ENCODE results near the gene NUP42.

Gene NUP42

DNA sequence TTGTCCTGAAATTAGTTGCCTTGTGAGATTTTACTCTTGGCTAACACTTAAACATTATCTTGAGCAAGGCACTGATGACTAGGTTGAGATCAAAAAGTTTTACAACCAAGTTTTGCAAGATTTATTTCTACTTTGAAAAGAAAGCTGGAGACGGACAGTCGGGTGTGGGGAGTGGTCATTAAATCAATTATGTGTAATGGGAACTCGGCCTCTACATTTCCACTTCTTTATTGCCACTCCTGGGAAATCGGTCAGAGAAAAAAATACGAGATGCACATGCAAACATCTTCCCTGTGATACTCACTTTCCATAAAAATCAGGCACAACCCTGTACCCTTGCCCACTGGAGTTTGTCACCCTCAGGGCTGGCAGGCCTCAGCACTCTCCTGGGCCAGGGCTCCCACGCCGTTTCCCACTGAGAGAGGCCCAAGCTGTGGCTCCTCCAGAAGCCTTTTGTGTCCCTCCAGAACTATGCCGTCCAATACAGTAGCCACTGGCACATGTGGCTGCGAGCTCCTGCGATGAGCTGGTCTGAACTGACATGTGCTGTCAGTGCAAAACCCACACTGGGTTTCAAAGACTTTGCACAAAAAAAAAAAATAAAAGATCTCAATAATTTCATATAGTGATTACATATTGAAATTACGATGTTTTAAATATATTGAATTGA lies 57.3 kb downstream of the NUP42 start:
- no peak for TF ChIP-seq GATA2 (IDR thresholded peaks at IDR 0.05; ENCODE audit: low read depth, low read length)
- TF ChIP-seq GATA3 (IDR thresholded peaks at IDR 0.05; ENCODE audit: low read depth, low read length): no peak

DNA sequence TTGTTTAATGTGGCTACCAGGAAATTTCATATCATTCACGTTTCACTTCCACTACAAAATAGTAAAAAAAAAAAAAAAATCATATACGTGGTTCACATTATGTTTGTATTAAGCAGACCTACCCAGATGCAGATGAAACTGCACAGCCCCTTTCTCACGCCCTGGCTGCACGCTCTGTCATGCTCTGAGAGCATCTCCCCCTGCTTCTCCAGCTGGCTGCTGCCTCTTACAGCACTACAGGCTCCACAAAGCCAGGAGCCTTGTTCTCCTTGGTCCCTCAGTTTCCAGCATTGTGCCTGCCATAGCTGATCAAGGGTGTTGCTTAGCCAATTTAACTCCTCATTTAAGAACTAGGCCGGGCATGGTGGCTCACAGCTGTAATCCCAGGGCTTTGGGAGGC lies 57.9 kb downstream of the NUP42 start:
- no peak for TF ChIP-seq GATA3 (IDR thresholded peaks at IDR 0.05; ENCODE audit: low read depth, low read length)

DNA sequence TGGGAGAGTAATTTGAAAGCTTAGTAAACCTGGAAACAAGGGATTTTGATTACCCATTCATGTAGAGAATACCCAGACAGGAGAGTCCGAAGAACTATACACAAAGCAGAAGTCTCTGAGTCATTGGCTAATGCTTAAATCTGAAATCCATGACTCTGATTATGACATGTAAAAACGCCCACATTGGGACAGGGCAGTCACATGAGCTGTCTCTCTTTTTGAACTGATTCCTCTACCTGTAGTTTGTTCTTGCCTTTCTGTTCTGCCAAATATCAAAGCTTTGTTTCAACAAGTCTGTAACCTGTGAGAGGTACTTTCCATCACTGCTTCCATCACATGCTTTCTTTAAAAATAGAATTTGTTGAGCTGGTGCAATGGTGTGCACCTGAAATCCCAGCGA lies 60.5 kb downstream of the NUP42 start:
- TF ChIP-seq GATA3 (IDR thresholded peaks at IDR 0.05; ENCODE audit: low read depth, low read length) (no peak), GATA2 (IDR thresholded peaks at IDR 0.05; ENCODE audit: low read depth, low read length) (no peak)

DNA sequence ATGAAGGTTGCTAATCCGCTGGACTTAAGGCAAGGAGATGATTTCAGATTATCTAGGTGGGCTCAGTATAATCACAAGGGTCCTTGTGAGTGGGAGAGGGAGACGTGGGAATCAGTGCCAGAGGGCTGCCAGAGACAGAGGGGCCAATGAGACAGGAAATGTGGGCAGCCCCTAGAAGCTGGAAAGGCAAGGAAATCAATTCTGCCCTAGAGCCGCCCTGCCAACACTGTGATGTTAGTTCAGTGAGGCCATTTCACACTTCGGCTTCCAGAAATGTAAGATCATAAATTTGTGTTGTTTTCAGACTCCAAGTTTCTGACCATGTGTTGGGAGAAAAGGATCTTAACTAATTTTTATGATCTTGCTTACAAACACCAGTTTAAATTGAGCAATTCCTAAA lies 61.1 kb downstream of the NUP42 start:
- TF ChIP-seq GATA3 (IDR thresholded peaks at IDR 0.05; ENCODE audit: low read depth, low read length) (no peak), GATA2 (IDR thresholded peaks at IDR 0.05; ENCODE audit: low read depth, low read length) (no peak)

DNA sequence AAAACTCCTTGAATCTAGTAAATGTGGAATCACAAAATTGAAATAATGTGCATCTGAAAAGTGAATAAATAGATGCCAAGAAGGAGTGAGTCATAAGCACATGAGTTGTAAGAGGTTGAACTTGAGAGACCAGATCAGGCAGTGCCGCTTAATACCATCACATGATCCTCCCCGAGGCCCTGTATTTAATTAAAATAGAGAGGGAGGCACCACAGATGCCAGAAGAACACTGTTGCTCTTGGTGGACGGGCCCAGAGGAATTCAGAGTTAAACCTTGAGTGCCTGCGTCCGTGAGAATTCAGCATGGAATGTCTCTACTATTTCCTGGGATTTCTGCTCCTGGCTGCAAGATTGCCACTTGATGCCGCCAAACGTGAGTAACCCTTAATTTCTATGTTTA lies 64.7 kb downstream of the NUP42 start, which contains the start of gene GPNMB:
Gene GPNMB, plus strand, starts transcription at position 221 of the 400 bp plus-strand sequence. Its CDS starts 83 bp downstream, at position 304.
- no peak for TF ChIP-seq GATA3 (IDR thresholded peaks at IDR 0.05; ENCODE audit: low read depth, low read length)
- no peak for TF ChIP-seq GATA2 (IDR thresholded peaks at IDR 0.05; ENCODE audit: low read depth, low read length)

DNA sequence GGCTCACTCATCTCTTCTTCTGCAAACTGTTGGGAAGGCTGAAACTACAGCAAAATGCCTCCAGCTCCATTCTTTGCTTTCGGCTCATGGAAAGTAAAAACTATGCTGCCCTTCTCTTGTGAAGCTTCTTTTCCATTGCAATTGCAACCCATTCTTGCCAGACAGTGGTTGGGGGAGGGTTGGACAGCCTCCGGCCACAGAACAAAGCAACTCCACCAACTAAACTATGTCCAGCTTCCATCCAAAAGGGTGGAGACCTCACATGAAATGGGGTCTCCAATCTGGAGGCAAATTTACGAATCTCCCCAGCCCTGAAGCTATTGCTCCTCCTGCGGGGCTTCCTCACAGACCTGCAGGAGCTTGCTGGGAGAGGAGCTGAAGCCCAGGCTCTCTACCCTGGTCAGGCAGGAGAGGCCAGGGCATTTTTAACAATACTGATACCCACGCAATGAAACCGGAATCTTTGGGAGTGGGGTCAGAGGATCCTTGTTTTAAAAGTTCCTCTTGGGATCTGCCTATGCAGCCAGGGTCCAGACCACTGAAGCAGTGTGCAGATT lies 65.3 kb downstream of the NUP42 start:
- TF ChIP-seq GATA2 (IDR thresholded peaks at IDR 0.05; ENCODE audit: low read depth, low read length) (no peak), GATA3 (IDR thresholded peaks at IDR 0.05; ENCODE audit: low read depth, low read length) (no peak)

DNA sequence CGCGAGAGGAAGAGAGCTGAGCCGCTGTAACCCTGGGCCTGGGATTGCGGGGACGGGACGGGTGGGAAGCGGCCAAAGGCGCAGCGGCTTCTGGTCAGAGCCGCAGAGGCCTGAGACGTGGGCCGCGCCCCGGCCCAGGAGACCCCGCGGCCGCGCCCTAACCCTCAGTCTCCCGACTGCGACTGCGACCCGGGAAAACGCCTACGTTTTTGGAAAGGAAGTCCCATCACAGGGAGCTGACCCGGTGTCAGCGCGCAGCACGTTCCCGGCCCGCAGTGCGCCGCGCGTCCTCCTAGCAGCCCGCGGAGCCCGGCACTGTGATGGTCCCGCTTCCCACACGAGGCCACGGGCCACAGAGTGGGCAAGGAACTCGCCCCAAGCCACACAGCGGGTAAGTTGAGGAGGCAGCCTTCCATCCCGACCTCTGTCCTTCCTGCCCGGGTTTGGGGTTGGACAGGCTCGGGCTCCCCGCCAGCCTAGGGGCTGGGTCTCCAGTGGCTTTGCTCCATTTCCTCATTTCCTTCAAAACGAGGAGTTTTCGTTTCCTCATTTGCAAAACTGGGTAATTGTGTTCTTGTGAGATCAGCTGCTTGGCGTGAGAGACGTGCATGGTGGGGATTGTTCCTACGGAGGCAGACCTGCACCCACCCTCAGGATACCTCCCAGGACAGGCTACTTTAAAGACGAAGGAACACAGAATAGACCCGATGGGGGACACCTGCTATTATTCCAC lies 65.9 kb downstream of the NUP42 start:
- TF ChIP-seq GATA2 (IDR thresholded peaks at IDR 0.05; ENCODE audit: low read depth, low read length) (no peak), GATA3 (IDR thresholded peaks at IDR 0.05; ENCODE audit: low read depth, low read length) (no peak)

DNA sequence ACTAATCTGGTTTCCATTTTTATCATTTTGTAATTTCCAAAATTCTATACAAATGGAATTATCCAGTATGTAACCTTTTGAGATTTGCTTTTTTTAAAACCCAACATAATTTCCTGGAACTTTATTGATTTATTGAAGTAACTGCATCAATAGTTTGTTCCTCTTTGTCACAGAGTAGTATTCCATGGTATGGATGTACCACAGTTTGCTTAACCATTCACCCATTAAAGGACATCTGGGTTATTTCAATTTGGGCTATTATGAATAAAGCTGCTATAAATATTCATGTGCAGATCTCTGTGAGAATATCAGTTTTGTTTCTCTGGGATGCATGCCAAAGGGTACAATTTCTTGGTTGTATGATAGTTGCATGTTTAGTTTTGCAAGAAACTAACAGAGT lies 67.6 kb downstream of the NUP42 start:
- TF ChIP-seq GATA3 (IDR thresholded peaks at IDR 0.05; ENCODE audit: low read depth, low read length): no peak
- no peak for TF ChIP-seq GATA2 (IDR thresholded peaks at IDR 0.05; ENCODE audit: low read depth, low read length)
